SK-N-SH treated with all-trans-retinoic acid at 6 μM for 48 hours (cell line): ENCODE data around the gene MAX.

Experiments used
- ARNTL ChIP-seq: fragments of 450-650 bp; formaldehyde crosslinking; IDR thresholded peaks from 2 replicates; pipeline ENCODE4 v1.5.0; 2020; ENCODE audit warnings: low read depth, mild to moderate bottlenecking, moderate library complexity, borderline replicate concordance
- BACH2 ChIP-seq: fragments of 250-450 bp; sonication (Bioruptor Pico); IDR thresholded peaks from 2 replicates; pipeline ENCODE4 v1.9.0; 2021; ENCODE audit warnings: mild to moderate bottlenecking, borderline replicate concordance
- ISL1 ChIP-seq: fragments of 250-450 bp; sonication (Bioruptor Pico); IDR thresholded peaks from 2 replicates; pipeline ENCODE4 v2.1.2; 2022; ENCODE audit warnings: mild to moderate bottlenecking, moderate library complexity
- OSR1 ChIP-seq: fragments of 250-450 bp; sonication (Bioruptor Pico); IDR thresholded peaks from 2 replicates; pipeline ENCODE4 v1.8.0; 2022; ENCODE audit warnings: moderate library complexity, mild to moderate bottlenecking, inconsistent platforms
- SNAI2 ChIP-seq: fragments of 250-450 bp; sonication (Bioruptor Pico); IDR thresholded peaks from 2 replicates; pipeline ENCODE4 v1.5.0; 2020; ENCODE audit warnings: mild to moderate bottlenecking, moderate library complexity
- ZFP3 ChIP-seq: fragments of 250-450 bp; sonication (Bioruptor Pico); IDR thresholded peaks from 2 replicates; pipeline ENCODE4 v1.5.0; 2020; ENCODE audit warnings: mild to moderate bottlenecking, moderate library complexity
- ZFP30 ChIP-seq: fragments of 450-650 bp; formaldehyde crosslinking; IDR thresholded peaks from 2 replicates; pipeline ENCODE4 v1.5.0; 2022; ENCODE audit warnings: mild to moderate bottlenecking, moderate library complexity
- ZNF565 ChIP-seq: fragments of 450-650 bp; formaldehyde crosslinking; conservative IDR thresholded peaks from 2 replicates; pipeline ENCODE4 v1.5.0; 2020; ENCODE audit warnings: low read depth, mild to moderate bottlenecking, moderate library complexity
- ZNF70 ChIP-seq: fragments of 450-650 bp; formaldehyde crosslinking; IDR thresholded peaks from 2 replicates; pipeline ENCODE4 v1.5.0; 2020; ENCODE audit warnings: mild to moderate bottlenecking, moderate library complexity
- TF ChIP-seq, protein P1 (sequence below): fragments of 250-450 bp; sonication (Bioruptor Pico); IDR thresholded peaks from 2 replicates; pipeline ENCODE4 v1.8.0; 2021; ENCODE audit warnings: low read depth, mild to moderate bottlenecking, moderate library complexity, borderline replicate concordance
- TF ChIP-seq, protein P2 (sequence below): fragments of 250-450 bp; sonication (Bioruptor Pico); IDR thresholded peaks from 2 replicates; pipeline ENCODE4 v1.8.0; 2020; ENCODE audit warnings: mild to moderate bottlenecking, moderate library complexity, borderline replicate concordance

DNA sequence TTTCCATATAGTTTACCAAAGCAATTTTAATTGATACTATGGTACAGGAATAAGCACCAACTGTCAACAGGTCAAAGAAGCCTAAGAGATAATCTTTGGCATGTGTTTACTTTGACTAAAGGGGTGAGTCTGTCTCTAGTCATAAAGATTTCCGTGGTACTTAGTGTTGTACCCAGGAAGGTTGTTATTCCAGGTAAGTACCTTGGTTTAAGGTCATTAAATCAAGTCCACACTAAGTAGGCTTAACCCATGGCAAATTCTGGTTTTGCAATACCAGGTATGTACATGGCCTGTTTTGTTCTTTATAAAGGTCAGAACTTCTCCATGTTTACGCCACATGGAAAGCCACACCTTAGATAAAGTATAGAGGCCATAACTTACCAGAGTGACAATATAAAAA, 10.0 kb downstream of the MAX start:
- TF ChIP-seq ARNTL = no peak
- TF ChIP-seq ZFP3 = no peak
- TF ChIP-seq, protein P1, sequence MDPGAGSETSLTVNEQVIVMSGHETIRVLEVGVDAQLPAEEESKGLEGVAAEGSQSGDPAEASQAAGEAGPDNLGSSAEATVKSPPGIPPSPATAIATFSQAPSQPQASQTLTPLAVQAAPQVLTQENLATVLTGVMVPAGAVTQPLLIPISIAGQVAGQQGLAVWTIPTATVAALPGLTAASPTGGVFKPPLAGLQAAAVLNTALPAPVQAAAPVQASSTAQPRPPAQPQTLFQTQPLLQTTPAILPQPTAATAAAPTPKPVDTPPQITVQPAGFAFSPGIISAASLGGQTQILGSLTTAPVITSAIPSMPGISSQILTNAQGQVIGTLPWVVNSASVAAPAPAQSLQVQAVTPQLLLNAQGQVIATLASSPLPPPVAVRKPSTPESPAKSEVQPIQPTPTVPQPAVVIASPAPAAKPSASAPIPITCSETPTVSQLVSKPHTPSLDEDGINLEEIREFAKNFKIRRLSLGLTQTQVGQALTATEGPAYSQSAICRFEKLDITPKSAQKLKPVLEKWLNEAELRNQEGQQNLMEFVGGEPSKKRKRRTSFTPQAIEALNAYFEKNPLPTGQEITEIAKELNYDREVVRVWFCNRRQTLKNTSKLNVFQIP (CRISPR knock-in tag) = no peak
- no peak for TF ChIP-seq OSR1 (CRISPR knock-in tag)
- no peak for TF ChIP-seq ZNF565 (CRISPR knock-in tag)
- no peak for TF ChIP-seq ZNF70
- TF ChIP-seq SNAI2 = no peak
- TF ChIP-seq BACH2 (CRISPR knock-in tag) = no peak
- TF ChIP-seq, protein P2, sequence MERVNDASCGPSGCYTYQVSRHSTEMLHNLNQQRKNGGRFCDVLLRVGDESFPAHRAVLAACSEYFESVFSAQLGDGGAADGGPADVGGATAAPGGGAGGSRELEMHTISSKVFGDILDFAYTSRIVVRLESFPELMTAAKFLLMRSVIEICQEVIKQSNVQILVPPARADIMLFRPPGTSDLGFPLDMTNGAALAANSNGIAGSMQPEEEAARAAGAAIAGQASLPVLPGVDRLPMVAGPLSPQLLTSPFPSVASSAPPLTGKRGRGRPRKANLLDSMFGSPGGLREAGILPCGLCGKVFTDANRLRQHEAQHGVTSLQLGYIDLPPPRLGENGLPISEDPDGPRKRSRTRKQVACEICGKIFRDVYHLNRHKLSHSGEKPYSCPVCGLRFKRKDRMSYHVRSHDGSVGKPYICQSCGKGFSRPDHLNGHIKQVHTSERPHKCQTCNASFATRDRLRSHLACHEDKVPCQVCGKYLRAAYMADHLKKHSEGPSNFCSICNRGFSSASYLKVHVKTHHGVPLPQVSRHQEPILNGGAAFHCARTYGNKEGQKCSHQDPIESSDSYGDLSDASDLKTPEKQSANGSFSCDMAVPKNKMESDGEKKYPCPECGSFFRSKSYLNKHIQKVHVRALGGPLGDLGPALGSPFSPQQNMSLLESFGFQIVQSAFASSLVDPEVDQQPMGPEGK = no peak
- no peak for TF ChIP-seq ZFP30 (CRISPR knock-in tag)
- TF ChIP-seq ISL1 (CRISPR knock-in tag) = no peak
